ENCODE data around the gene CACNB4.

DNA sequence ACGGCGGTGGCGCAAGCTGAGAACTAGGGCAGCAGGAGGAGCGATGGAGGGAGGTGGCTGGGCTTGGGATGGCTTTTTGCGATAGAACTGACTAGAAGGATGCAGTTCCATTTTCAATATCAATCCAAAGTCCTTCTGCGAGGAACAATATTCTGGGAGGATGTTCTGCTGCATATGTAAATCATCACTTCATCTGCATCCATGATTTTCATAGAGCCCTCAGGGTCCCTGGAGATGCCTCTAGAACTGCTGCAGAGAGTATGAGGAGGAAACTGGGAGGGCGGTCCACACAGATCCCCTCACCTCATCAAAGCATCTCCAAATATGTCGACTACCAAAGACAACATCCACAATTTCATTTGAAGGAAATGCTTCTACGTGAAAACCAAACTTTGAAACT, 20.8 kb downstream of the CACNB4 start:
- TF ChIP-seq ZNF274 (IDR thresholded peaks at IDR 0.05; ENCODE audit: low read depth, low read length): no peak
- no peak for TF ChIP-seq YY1 (IDR thresholded peaks at IDR 0.05; ENCODE audit: insufficient read depth, insufficient read length)
- no peak for TF ChIP-seq SUZ12 (IDR thresholded peaks at IDR 0.05; ENCODE audit: extremely low read depth, insufficient read depth, insufficient read length)
